ENCODE data around the gene SCARB1. TPM values are rescaled to one million over a fixed set of nuclear protein-coding genes. Genes with fewer than 3 reads are reported as not detected.

Gene SCARB1
- total RNA-seq, 1 experiment from 2014 or later = 359 TPM

DNA sequence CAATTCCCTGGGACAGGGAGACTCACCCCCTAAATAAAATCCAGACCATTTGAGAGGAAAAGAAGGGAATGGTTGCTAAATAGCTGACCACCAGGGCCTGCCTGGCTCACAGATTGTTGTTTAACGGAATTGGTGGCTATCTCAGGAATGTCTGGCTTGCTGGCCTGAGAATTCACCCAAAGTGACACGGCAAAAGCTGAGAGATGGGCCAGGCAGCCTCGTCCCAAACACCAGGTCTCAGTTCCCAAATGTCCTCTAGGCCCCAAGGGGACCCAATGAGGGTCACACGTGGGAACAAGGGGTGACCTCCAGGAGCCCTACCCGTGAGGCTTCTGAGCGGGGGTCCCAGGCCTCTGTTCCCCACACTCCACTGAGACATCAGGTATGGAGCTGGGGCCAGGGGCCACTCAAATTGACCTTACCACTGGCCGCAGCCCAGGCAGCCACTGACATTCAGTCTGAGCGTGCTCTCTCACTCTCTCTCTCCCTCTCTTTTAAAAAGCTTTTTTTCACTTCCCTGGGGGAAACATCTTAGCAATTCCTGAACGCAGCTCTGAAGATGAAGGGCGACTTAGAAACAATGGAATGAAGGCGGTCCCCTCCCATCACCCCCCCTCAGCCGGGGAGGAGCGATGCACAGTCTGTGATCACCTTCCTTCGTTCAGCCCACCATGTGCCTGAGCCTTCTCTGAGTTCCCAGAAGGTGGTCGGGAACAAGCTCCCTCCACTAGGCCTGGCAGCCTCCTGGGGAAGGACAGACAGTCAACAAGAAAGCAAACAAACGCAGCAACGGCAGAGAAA lies 131.2 kb downstream of the SCARB1 start:
- ChIA-PET CTCF (no interaction called here), POLR2A (interaction anchor here (0.6 kb wide), 1 partner anchor 16 kb away, joined by 3 read pairs; no protein-coding TSS in a partner anchor)
- ATAC-seq (no peak), DNase-seq (ENCODE audit: low read depth, low spot score) (no peak)
- intact Hi-C loops (cut with micrococcal nuclease; ENCODE audit: unreplicated experiment) (no loop called here), in situ Hi-C loops (cut with HindIII; ENCODE audit: low pct_unique_long_range_greater_than_20kb, low sequenced_read_pairs) (no loop called here)
- Histone ChIP-seq H3K27me3 (ENCODE audit: control insufficient read depth, insufficient read depth, low read length) (no peaks in the 10 kb centered on the region), H3K9me3 (ENCODE audit: control insufficient read depth, insufficient read depth, low read depth, low read length) (no peaks in the 10 kb centered on the region), H3K4me3 (ENCODE audit: low read depth in 2 of 2, low read length in 2 of 2) (no peak overlapping the region), H3K36me3 (ENCODE audit: control insufficient read depth, insufficient read depth, low read length) (no peaks in the 10 kb centered on the region), H3K4me1 (ENCODE audit: control insufficient read depth, insufficient read depth, low read length) (peaks cover 68% of the 10 kb centered on the region), H3K27ac (ENCODE audit: low read length) (peak overlapping the region; percentile 93)
- BruUV-seq (replicated peaks) = no TSS peak
- TF ChIP-seq, protein P1, sequence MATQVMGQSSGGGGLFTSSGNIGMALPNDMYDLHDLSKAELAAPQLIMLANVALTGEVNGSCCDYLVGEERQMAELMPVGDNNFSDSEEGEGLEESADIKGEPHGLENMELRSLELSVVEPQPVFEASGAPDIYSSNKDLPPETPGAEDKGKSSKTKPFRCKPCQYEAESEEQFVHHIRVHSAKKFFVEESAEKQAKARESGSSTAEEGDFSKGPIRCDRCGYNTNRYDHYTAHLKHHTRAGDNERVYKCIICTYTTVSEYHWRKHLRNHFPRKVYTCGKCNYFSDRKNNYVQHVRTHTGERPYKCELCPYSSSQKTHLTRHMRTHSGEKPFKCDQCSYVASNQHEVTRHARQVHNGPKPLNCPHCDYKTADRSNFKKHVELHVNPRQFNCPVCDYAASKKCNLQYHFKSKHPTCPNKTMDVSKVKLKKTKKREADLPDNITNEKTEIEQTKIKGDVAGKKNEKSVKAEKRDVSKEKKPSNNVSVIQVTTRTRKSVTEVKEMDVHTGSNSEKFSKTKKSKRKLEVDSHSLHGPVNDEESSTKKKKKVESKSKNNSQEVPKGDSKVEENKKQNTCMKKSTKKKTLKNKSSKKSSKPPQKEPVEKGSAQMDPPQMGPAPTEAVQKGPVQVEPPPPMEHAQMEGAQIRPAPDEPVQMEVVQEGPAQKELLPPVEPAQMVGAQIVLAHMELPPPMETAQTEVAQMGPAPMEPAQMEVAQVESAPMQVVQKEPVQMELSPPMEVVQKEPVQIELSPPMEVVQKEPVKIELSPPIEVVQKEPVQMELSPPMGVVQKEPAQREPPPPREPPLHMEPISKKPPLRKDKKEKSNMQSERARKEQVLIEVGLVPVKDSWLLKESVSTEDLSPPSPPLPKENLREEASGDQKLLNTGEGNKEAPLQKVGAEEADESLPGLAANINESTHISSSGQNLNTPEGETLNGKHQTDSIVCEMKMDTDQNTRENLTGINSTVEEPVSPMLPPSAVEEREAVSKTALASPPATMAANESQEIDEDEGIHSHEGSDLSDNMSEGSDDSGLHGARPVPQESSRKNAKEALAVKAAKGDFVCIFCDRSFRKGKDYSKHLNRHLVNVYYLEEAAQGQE (IDR thresholded peaks at IDR 0.05; ENCODE audit: insufficient read depth in 1 of 2, low read depth in 2 of 2, low read length in 1 of 2) = no peak
- TF ChIP-seq SIN3A (IDR thresholded peaks at IDR 0.05; ENCODE audit: borderline replicate concordance, insufficient read depth, low read depth, low read length) = no peak
- no peak for TF ChIP-seq TCF7L2 (IDR thresholded peaks at IDR 0.05; ENCODE audit: low read depth, low read length)
- TF ChIP-seq CTCF (IDR thresholded peaks at IDR 0.05) = no peak
- TF ChIP-seq POLR2AphosphoS5 (IDR thresholded peaks at IDR 0.05; ENCODE audit: low read depth, low read length) = no peak

GRCh38 chr12:124731869-124732268 lies 131.8 kb downstream of the SCARB1 start:
- no peak for DNase-seq (ENCODE audit: low read depth, low spot score)
- peak overlapping the region; percentile 93 for H3K27ac ChIP-seq (ENCODE audit: low read length)
- in situ Hi-C loops (cut with HindIII; ENCODE audit: low pct_unique_long_range_greater_than_20kb, low sequenced_read_pairs) = no loop called here
- no peaks in the 10 kb centered on the region for H3K9me3 ChIP-seq (ENCODE audit: control insufficient read depth, insufficient read depth, low read depth, low read length)
- intact Hi-C loops (cut with micrococcal nuclease; ENCODE audit: unreplicated experiment) = no loop called here
- peaks cover 68% of the 10 kb centered on the region for H3K4me1 ChIP-seq (ENCODE audit: control insufficient read depth, insufficient read depth, low read length)
- H3K4me3 ChIP-seq (ENCODE audit: low read depth in 2 of 2, low read length in 2 of 2) = no peak overlapping the region
- BruUV-seq (replicated peaks) = no TSS peak
- ATAC-seq = no peak
- ChIA-PET POLR2A (no interaction called here), CTCF (no interaction called here)
- TF ChIP-seq SIN3A (IDR thresholded peaks at IDR 0.05; ENCODE audit: borderline replicate concordance, insufficient read depth, low read depth, low read length) (no peak), TCF7L2 (IDR thresholded peaks at IDR 0.05; ENCODE audit: low read depth, low read length) (no peak), CTCF (IDR thresholded peaks at IDR 0.05) (no peak), POLR2AphosphoS5 (IDR thresholded peaks at IDR 0.05; ENCODE audit: low read depth, low read length) (no peak)
- H3K36me3 ChIP-seq (ENCODE audit: control insufficient read depth, insufficient read depth, low read length) = no peaks in the 10 kb centered on the region
- no peaks in the 10 kb centered on the region for H3K27me3 ChIP-seq (ENCODE audit: control insufficient read depth, insufficient read depth, low read length)

All from Panc1 (cell line).